Ureter (tissue), 1 donor: Measurements from ENCODE around the gene OTOG. TPM values are rescaled to one million over a fixed set of nuclear protein-coding genes. Genes with fewer than 3 reads are reported as not detected.

ENCODE experiments used
- DNase-seq: peaks from one replicate; pipeline ENCODE4 v3.0.0-alpha.2; 2020; ENCODE audit warnings: low spot score
- total RNA-seq: library from RNA; stranded (reverse); gene quantifications from one replicate; pipeline ENCODE4 v1.2.4, GENCODE V29; 2023
- donor health status: DM: yes; HTN: yes; CAD: no.

The OTOG gene
- total RNA-seq, 1 donor from 2014 or later: 0.31 TPM

DNA sequence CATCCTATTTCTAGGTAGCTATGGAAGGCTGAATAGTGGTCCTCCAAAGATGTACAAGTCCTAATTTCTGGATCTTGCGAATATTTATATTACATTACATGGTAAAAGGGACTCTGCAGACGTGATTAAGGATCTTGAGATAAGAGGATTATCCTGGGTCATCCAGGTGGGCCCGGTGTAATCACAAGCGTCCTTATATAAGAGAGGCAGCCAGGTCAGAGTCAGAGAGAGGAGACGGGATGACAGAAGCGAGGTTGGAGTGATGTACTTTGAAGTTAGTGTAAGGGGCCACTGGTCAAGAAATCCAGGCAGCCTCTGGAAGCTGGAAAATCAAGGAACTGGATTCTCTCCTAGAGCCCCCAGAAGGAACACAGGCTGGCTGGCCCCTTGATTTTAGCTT lies 102.2 kb downstream of the OTOG start:
- no peak for DNase-seq

DNA sequence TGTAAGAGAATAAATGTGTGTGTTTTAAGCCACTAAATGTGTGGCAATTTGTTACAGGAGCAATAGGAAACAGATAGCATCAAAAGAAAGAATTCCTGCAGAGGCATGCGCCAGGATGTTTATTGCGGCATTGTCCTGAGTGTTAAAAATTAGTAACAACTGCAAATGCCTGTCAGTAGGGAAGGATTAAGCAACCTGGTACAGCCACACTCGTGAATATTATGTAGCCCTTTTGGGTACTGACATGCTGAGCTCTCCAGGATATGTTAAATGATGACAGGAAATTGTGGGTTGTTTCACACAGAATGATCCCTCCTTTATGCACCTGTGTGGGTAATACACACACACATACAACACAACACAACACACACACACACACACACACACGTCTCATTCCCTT lies 102.6 kb downstream of the OTOG start:
- DNase-seq: no peak

DNA sequence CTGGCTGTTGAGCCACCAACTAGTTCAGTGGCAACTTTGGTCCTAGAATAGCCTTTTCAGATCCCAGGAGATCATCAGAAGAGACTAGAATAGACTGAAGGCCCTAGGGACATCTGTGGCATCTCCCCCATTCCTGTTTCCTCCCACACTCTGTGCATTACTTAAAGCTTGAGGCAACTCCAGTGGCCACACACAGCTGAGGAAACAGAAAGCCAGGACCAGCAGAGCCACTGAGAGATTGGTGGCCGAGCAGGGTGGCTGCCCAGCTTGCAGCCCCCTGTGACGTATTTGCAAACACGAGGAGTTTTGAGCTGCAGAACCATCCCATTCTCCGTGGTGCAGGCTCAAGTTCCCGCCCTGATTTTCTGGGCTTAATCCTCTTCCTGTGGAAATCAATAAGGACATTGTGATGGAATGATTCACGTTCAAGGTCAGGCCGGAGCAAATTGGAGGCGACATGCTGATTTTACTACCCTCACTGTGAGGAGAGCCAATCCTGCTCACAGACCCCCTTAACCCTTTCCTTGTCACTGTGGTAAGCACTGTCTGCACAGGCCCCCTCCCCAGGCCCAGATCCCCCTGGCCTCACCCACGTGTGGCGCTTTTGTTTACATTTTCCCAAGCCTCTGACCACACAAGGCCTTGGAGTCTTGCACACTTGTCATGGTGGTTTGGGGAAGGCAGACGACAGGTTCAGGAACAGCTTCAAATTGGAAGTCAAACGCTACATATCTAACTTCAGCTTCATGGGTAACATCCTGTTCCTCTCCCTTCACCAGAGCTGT lies 103.3 kb downstream of the OTOG start:
- no peak for DNase-seq

DNA sequence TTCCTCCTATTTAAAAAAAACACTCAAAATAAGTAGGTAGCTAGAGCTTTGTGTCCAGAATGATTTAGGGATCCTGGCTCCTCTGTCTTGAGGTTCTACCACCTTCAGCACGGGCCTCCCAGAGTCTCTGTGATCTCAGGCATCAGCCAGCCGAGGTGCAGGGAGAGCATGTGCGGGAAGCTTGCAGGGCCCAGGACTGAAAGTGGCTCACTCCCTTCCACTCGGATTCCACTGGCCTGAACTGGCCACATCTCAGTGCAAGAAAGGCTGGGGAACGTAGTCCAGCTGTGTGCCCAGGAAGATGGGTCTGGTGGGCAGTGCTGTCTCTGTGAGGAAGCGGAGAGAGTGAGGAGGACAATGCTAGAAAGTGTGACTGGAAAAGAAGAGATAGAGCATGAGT lies 104.0 kb downstream of the OTOG start:
- DNase-seq: no peak

DNA sequence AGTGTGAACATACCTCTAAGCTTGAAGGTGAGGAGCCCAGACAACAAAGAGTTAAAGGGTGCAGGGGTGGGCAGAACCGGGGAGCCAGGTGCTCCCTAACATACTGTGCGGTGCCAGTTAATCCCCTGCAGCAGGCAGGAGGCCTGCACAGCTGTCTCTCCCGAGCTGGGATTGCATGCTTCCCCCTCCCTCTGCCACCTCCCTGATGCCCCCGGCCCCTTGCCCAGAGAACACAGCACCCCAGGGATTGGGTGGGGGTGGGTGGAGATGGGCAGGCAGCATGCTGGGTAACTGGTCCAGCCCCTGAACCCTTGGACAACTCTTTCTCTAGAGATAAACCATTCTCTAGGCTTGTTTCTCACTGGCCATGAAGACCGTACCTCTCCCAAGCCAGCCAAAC lies 104.6 kb downstream of the OTOG start:
- DNase-seq: no peak

DNA sequence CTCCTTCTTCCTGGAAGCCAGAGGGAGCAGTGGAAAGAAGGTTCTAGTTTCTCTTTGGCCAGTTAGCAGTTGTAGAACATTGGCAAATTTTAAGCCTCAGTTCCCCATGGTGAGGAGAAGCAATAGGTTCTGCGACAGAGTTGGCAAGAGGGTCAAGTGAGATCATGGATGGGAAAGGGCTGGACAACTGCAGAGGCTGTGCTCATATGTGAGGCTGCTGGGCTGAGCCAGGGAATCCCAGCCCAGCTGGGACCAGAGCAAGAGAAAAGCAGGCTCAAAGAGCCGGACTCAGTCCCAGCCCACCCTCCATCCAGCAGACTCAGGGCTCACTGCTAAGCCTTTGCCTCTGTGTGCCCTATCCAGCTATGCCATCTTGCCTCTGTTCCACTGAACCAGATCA lies 105.5 kb downstream of the OTOG start:
- DNase-seq: no peak

DNA sequence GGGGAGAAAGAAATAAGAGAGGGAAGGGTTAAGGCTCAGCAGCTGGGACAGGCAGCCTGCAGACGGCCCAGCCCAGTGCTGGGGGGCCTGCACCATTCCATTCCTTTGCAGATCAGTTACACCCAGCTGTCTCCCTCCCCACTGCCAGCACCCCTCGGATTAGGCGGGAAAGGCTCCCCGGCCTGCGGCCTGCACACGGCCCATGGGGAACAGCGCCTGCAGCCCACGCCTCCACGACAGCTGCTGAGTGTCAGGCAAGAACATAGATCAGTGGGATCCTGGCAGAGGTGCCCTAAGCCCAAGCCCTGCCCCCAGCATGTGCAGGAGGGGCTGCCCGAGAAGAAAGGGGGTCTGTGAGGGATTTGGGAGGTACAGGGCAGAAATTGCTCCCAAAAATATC lies 106.6 kb downstream of the OTOG start:
- no peak for DNase-seq

DNA sequence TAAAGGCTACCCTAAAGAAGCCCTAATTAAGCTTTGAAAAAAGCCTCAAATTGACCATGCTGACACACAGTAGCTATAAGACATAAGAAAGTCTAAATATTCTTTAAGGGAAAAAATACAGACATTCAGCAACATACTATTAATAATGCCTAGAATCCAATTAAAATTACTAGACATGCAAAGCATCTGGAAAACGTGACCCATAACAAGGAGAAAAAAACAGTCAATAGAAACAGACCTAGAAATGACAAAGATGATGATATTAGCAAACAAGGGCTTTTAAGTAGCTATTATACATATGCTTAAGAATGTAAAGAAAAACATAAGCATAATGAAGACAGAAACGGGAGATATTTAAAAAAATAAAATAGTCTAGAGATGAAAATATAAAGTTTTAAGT lies 108.6 kb downstream of the OTOG start:
- no peak for DNase-seq

DNA sequence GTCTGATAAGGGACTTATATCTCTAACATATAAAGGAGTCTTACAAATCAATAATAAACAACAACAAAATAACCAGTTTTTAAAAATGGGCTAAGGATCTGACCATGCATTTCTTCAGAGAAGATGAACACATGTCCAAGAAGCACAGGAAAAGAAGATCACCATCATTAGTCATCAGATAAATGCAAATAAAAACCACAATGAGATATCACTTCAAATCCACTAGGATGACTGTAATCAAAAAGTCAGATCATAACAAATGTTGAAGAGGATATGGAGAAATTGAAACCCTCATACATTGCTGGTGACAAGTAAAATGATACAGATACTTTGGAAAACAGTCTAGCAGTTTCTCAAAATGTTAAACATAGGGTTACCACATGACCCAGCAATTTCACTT lies 111.2 kb downstream of the OTOG start:
- no peak for DNase-seq

DNA sequence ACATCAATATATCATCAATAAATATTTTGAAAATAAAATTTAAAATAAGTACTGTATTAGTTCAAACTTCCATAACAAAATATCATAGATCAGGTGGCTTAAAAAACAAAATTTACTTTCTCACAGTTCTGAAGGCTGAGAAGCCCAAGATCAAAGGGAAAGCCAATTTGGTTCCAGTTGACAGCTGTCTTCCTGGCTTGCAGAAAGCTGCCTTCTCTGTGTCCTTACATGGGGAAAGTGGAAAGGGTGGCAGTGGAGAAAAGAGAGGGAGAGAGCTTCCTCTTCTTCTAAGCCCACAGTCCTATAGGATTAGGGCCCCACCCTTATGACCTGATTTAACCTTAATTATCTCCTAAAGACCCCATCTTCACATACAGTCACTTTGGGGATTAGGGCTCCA lies 121.1 kb downstream of the OTOG start:
- no peak for DNase-seq

DNA sequence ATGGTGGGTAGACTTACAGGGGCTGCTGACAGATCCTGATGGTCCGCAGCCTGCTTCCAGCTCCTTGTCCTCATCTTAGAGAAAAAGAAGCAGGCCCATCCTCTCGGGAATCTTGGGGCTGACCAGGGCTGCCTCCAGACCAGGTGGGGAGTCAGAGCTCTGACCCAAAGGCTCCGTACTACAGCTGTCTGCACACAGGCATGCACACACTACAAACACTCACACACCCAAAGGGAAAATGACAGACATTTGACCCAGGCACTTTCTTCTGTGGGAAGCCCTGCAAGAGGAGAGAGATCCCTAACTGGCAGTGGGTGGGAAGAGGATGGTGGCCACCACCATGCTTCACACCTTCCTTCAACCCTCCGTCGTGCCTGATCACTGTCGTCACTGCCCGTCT lies 125.4 kb downstream of the OTOG start:
- DNase-seq: no peak

DNA sequence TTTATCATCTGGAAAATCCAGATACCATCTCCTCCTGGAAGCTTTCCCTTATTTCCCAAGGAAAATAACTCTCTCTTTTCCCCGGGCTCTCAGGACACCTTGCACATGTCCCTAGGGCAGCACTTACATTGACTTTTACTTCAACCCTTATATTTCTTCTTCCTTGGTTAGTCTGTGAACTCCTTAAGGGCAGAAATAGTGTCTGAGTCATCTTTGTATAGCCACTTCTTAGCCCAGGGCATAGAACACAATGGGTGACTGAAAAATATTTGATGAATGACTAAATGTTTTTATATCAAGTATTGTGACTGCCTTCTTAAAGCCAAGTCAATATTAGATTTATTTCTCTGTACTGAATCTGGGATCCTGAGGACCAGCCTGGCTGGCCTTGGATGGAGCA lies 126.9 kb downstream of the OTOG start:
- no peak for DNase-seq

DNA sequence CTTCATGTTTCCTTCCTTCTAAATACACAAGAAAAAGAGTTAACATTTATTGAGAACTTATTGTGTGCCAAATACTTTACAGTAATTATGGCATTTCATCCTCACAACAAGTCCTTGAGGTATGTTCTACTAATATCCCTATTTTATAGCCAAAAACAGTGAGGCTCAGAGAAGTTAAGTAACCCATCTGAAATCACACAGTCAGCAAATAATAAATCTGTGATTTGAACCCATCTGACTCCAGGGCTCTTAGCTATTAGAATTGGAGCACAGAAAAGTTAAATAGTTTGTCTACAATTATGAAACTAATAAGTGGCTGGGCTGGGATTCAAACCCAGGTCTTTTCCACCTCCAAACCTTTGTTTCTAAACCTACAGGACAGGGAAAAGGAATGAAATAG lies 135.8 kb downstream of the OTOG start:
- no peak for DNase-seq

DNA sequence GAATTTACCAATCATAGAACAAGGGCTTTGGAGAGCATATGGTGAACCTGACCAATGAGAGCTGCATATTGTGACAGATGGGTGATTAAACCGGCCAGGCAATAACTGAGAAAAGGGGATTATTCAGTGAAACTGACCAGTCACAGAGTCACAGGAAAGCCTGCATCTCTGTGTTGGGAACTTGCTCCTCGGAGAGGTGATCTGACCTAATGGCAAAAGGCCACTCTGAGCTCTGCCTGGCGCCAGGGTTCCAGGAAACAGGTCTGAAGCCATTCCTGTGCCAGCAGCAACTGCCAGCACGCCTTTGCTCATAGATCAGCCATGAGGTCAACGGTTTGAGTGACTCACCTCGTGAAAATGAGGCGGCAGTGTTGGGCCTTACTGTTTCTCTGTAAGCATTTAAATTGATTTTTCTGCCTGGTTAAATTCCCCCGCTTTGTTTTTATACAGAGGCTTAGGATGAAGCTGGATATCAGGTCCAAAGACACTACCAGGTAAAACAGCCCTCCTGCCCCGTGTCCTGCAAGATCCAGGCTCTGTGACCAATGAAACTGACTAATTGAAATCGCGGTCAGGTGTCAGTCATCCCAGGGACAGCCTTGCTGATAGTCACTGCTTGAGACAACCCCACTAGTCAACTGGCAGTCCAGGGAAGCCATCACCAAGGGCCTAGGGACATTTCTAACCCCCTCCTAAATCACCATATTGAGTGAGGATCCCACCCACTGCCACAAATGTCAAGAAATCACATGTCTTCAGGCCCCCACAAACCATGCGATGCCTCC lies 136.5 kb downstream of the OTOG start:
- DNase-seq: no peak

DNA sequence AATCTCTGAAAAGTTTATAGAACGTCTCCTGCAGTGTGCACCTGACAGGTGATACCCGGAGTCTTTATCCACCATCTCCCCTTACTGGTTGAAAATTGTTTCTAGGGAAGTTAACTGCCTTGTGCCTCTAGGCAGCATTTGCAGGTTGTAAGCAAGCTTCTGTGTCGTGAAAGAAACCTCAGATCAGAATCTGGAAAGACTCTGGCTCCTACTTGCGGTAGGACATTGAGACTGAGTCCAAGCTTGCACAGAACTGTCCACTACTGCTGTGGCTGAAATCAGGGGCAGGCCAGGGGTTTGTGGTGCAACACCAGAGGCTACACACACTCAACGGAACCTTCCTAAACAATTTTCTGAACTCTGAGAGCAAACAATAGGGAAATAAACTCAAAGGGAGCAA lies 137.5 kb downstream of the OTOG start:
- DNase-seq: no peak

DNA sequence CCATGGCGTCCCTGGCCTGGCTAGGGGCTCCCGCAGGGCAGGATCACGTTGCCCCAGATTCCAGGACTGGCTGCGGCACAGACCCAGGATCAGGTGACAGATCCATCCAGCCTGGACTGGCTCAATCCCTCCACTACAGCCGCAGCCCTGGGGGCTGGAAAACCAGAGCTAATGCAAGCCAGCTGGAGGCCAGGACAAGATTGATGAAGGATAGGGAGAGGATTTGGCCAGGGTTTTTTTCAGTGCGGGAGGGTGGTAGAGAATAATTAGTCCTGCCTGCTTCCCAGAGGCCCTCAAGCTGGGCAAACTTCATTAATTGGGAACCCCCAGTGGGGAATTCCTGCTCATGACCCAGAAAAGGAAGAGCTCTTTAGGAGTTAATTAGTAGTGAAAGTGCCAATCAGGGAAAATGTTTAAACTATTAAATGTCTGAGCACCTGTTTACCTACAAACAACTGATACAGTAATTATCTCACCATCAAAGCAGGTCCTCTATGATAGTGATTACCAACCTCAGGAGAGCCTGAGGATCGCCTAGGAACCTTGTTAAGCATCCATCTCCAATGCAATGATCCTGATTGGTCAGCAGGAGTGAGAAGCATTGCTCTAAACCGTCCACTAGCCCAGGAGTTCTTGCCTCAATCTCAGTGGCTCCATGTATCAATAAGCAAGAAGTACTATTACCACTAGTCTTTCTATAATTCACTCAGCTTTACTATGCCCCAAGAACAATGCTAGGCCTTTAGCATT lies 139.3 kb downstream of the OTOG start:
- no peak for DNase-seq

DNA sequence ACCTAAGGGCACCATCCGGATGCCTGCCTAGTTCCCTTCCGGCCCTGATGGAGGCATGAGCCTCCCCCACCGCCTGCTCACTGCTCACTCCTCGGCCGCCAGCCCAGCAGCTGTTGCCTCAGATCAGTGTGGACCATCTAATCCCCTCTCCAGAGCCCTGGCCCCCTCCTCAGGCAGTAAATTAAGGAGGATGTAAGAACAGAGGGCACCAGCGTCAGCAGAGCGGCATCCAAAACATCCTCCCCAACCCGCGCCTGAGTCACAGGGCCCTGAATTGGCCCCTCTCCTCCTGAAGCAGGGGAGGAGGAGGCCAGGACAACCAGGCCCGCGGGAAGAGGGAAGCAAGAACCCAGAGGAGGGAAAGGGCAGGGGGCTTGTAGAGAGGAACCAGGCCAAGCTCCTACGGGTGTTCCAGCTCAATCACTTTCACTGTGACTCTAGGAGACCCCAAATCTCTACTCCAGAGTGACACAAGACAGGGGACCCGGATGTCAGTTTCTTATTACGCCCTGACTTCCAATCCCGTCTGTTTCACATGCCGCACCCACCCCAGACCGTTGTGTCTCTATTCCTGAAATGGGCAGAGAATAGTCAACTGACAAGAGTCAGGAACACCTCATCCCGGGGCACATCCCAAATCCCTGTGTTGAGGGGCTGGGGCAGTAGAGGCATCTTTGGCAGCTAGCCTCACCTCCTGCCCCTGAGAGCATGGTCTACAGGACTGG lies 141.0 kb downstream of the OTOG start:
- no peak for DNase-seq

DNA sequence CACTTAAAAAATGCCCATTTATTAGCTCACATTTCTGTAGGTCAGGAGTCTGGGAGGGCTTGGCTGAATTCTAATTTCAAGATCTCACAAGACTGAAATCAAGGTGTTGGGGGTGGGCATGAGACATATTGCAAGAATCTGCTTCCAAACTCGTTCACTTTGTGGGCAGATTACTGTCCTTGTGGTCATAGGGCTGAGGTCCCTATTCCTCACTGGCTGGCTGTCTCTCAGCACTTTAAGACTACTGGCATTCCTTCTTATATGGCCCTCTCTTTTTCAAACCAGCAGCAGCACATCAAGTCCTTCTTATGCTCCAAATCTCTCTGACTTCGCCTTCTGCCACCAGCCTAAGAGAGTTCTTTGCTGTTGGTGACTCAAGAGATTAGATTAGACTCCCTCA lies 144.5 kb downstream of the OTOG start:
- no peak for DNase-seq

DNA sequence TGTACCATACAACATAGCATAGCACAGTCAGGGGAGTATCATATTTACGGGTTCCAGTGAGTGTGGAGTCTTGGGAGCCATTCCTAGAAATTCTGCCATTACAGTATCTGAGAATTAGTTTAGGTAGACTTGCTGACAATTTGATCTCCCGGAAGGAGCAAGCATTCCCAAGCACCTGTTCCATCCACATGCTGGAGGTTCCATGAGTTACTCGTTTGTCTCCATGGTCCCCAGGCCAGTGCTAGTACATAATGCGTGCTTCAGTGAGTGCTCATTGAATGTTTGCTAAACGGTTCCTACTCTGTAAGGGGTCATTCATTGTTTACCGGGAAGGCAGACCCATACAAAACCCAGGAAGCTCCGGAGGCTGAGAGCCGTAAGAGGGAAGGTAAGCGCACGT lies 144.9 kb downstream of the OTOG start:
- no peak for DNase-seq

DNA sequence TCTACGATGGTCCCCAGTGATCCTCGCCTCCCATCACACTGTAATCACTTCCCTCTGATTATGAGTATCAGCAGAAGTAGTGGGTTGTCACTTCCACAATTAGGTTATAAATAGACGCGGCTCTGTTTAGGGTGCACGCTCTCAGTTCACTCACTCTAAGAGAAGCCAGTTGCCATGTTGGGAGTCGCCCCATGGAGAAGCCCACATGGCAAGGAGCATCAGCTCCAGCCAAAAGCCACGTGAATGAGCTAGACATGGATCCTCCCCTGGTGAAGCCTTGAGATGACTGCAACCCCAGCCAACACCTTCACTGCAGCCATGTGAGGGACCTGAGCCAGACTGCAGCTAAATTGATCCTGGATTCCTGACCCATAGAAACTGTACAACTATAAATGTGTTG lies 145.9 kb downstream of the OTOG start:
- DNase-seq: no peak

DNA sequence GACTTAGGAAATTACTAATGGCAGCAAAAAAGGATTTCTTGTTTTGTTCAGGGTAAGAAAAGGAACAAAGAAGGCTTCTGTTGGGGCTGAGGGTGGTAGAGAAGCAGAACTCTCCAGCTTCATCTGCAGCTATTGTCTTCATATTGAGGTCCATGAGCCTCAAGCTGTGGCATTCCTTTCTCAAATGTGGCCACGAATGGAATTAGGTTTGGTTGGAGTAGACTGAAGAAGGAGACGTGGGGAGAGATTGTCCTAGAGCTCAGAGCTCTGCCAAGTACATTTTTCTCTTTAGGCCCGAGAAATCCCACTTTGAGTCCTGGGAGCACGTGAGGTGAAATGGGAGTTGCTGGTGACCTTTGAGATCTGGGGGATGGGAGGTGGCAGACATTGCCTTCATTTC lies 146.5 kb downstream of the OTOG start:
- DNase-seq: no peak

DNA sequence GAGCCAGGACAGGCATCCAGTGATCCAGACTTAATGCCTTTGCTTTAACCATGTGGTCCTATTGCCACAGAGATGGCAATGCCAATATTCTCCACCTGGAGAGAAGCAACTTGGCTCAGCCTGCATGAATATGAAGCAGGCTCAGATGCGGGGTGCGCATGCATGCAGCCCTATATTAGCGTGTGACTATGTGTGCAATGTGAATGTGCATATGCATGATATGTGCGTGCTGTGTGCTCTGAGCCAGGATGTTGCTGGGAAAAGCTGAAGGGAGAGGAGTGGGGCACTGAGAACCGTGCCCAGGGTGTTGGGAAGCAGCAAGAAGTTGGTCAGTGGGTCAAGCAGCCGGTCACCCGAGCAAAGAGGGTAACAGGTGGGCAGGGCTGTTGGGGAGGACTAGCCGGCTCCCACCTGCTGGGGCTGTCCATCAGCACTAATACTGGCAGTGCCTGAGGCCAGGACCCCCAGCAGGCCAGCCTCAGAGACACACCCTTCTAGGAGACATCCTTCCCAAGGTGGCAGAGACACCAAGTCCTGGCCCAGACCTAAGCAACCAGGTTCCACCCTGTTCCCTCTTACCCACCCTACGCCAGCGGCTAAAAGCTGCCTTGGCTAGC lies 147.5 kb downstream of the OTOG start:
- DNase-seq: no peak
